B cell (primary cell): Measurements from ENCODE around the gene NCDN. TPM values are rescaled to one million over a fixed set of nuclear protein-coding genes. Genes with fewer than 3 reads are reported as not detected.

Experiments
- ATAC-seq: fragments of 200-7000 bp; cut with Tn5 transposase; one replicate; pipeline ENCODE4 v1.10.0; 2021; ENCODE audit warnings: low read depth, mild to moderate bottlenecking, moderate number of reproducible peaks, moderate library complexity
- CTCF ChIA-PET: fragments of 350-600 bp; sonication (Branson Sonifier 250); formaldehyde crosslinking; loops from one replicate; lab custom pipeline; 2021; ENCODE audit warnings: antibody characterized with exemption, inconsistent platforms; lab: Charles Lee
- POLR2A ChIA-PET: fragments of 350-600 bp; sonication (Branson Sonifier 250); formaldehyde crosslinking; loops from one replicate; lab custom pipeline; 2021; ENCODE audit warnings: antibody characterized with exemption; lab: Charles Lee
- DNase-seq: peaks from one replicate; pipeline ENCODE4 v3.0.0; 2013
- H2AFZ ChIP-seq: 2 replicates; pipeline ENCODE4 v1.6.1; 2012; ENCODE audit warnings: mild to moderate bottlenecking, low read depth, low read length; ENCODE audit not compliant: insufficient read depth, poor library complexity, severe bottlenecking
- H3K27ac ChIP-seq, 2 donors: 1 replicate in 1 of 2; 2 replicates in 1 of 2; pipeline ENCODE4 v1.5.1; 2012 to 2013; ENCODE audit warnings: low read length in 2 of 2, mild to moderate bottlenecking in 2 of 2, moderate library complexity in 1 of 2
- H3K27me3 ChIP-seq, 4 experiments: fragments of 200-600 bp in 1 of 4; sonication (generic) in 1 of 4; replicated peaks in 1 of 4; 1 replicate in 2 of 4; 2 replicates in 2 of 4; pipeline versions ENCODE4 v1.6.1 to v1.7.0; 2013 to 2016; ENCODE audit warnings: low read length in 3 of 4, mild to moderate bottlenecking in 2 of 4, mixed read lengths in 1 of 4, moderate library complexity in 1 of 4; ENCODE audit not compliant: insufficient read depth in 4 of 4, control insufficient read depth in 3 of 4; ENCODE audit errors: control extremely low read depth in 1 of 4
- H3K36me3 ChIP-seq, 2 experiments: replicated peaks in 1 of 2; 1 replicate in 1 of 2; 2 replicates in 1 of 2; pipeline versions ENCODE4 v1.6.1 to v1.7.1; 2013; ENCODE audit warnings: low read length in 1 of 2; ENCODE audit not compliant: insufficient read depth in 2 of 2, control insufficient read depth in 1 of 2; ENCODE audit errors: control extremely low read depth in 1 of 2, extremely low read depth in 1 of 2
- H3K4me1 ChIP-seq, 2 donors: fragments of 200-600 bp in 1 of 2; sonication (generic) in 1 of 2; 1 replicate in 1 of 2; 2 replicates in 1 of 2; pipeline versions ENCODE4 v1.5.1 to v1.6.1; 2013 to 2017; ENCODE audit warnings: low read length in 2 of 2; ENCODE audit not compliant: control insufficient read depth in 2 of 2, insufficient read depth in 2 of 2
- H3K4me2 ChIP-seq: replicated peaks from 2 replicates; pipeline ENCODE3; 2012; ENCODE audit warnings: mild to moderate bottlenecking, low read depth, low read length; ENCODE audit not compliant: poor library complexity, severe bottlenecking
- H3K4me3 ChIP-seq, 5 experiments: fragments of 200-600 bp in 1 of 5; sonication (generic) in 1 of 5; 1 replicate in 3 of 5; 2 replicates in 2 of 5; pipeline versions ENCODE4 v1.5.1 to v1.7.0; 2011 to 2016; ENCODE audit warnings: low read length in 4 of 5, mild to moderate bottlenecking in 4 of 5, low read depth in 2 of 5, control low read depth in 1 of 5, moderate library complexity in 1 of 5; ENCODE audit not compliant: insufficient read depth in 1 of 5; ENCODE audit errors: control extremely low read depth in 1 of 5, extremely low read depth in 1 of 5
- H3K79me2 ChIP-seq: fragments of 200-600 bp; sonication (generic); one replicate; pipeline ENCODE4 v1.6.0; 2016; ENCODE audit warnings: low read length; ENCODE audit not compliant: control insufficient read depth, insufficient read depth
- H3K9ac ChIP-seq: fragments of 200-600 bp; sonication (generic); 2 replicates; pipeline ENCODE4 v1.6.1; 2017; ENCODE audit warnings: mild to moderate bottlenecking, low read length, moderate library complexity
- H3K9me3 ChIP-seq, 3 donors: one replicate each; pipeline versions ENCODE4 v1.6.1 to v1.7.1; 2013; ENCODE audit warnings: low read length in 2 of 3; ENCODE audit not compliant: control insufficient read depth in 2 of 3, insufficient read depth in 1 of 3; ENCODE audit errors: control extremely low read depth in 1 of 3
- H4K20me1 ChIP-seq: 2 replicates; pipeline ENCODE4 v1.6.0; 2012; ENCODE audit warnings: mild to moderate bottlenecking, low read length; ENCODE audit not compliant: insufficient read depth, control insufficient read depth, poor library complexity, severe bottlenecking
- H3K27ac Mint-ChIP-seq: one replicate; pipeline ENCODE4 v1.8.0; 2021; ENCODE audit warnings: mixed read lengths
- H3K27me3 Mint-ChIP-seq: one replicate; pipeline ENCODE4 v1.8.0; 2021; ENCODE audit warnings: mixed read lengths
- H3K4me1 Mint-ChIP-seq: one replicate; pipeline ENCODE4 v1.8.0; 2021; ENCODE audit warnings: mixed read lengths
- H3K4me3 Mint-ChIP-seq: one replicate; pipeline ENCODE4 v1.8.0; 2021; ENCODE audit warnings: mixed read lengths
- H3K9me3 Mint-ChIP-seq: one replicate; pipeline ENCODE4 v1.8.0; 2022; ENCODE audit warnings: mixed read lengths; ENCODE audit not compliant: insufficient read depth
- CTCF ChIP-seq: fragments of 200-600 bp; IDR thresholded peaks from one replicate; pipeline ENCODE4 v1.8.0; 2022; ENCODE audit warnings: antibody characterized with exemption, mild to moderate bottlenecking
- EZH2 ChIP-seq: IDR thresholded peaks from 2 replicates; pipeline ENCODE4 v1.6.1; 2012; ENCODE audit warnings: borderline replicate concordance, low read depth, mild to moderate bottlenecking, moderate library complexity, low read length; ENCODE audit not compliant: insufficient read depth, poor library complexity, severe bottlenecking
- WGBS: methylation state at CpG from one replicate; pipeline ENCODE4 v1.1.5; 2013; ENCODE audit warnings: missing lambda C conversion rate; ENCODE audit not compliant: insufficient coverage; 5-methylcytosine and 5-hydroxymethylcytosine counted together
- intact Hi-C: fragments of 100-400 bp; cut with micrococcal nuclease; formaldehyde crosslinking; loops from one replicate; pipeline ENCODE4 v1.10.0; 2022
- polyA plus RNA-seq: library from polyadenylated mRNA; depleted of rRNA; stranded (reverse); fragments of >200 nt; gene quantifications from 2 replicates; pipeline ENCODE4 v1.2.3, GENCODE V29; 2012
- total RNA-seq, 2 donors: library from RNA; stranded (reverse); fragments of 120-200 nt in 1 of 2; gene quantifications; 1 replicate in 1 of 2; 2 replicates in 1 of 2; pipeline versions ENCODE4 v1.2.3 to v1.2.4, GENCODE V29; 2013 to 2022

NCDN gene
- total and polyA plus RNA-seq, 2 donors (not counting 1 experiment from before 2014, with no cell fraction given): 13.6 to 19.8 TPM

GRCh38 chr1:35573198-35574124, 15.9 kb downstream of the NCDN start, which contains the start of gene TFAP2E:
TSS of gene TFAP2E (plus strand) at chr1:35573314. CDS start at chr1:35573578, 264 bp downstream.
- DNase-seq (no peak), ATAC-seq (no peak)
- TF ChIP-seq CTCF: no peak
- TF ChIP-seq EZH2: no peak
- Mint-ChIP-seq H3K27ac (no peak within 1 kb of the TSS), H3K27me3 (peaks cover 26% of the 10 kb centered on the region), H3K9me3 (no peaks in the 10 kb centered on the region), H3K4me1 (peaks cover 34% of the 10 kb centered on the region), H3K4me3 (peak within 1 kb of the TSS; percentile 45)
- Histone ChIP-seq H3K4me3 (peak within 1 kb of the TSS in 3 of 5 experiments; percentile 11 to 26 (median 19)), H3K4me1 (peaks cover 21 to 35% of the 10 kb centered on the region in 2 donors), H3K4me2 (peak within 1 kb of the TSS; percentile 73), H3K36me3 (no peaks in the 10 kb centered on the region), H3K9me3 (peaks cover 0 to 7% (median 0%) of the 10 kb centered on the region in 3 donors), H4K20me1 (no peaks in the 10 kb centered on the region), H3K79me2 (no peaks in the 10 kb centered on the region), H3K27ac (no peak within 1 kb of the TSS), H2AFZ (peak within 1 kb of the TSS; percentile 24), H3K9ac (peak within 1 kb of the TSS; percentile 40), H3K27me3 (peaks cover 0 to 21% (median 6%) of the 10 kb centered on the region in 4 experiments)
- 43% methylated on average over 93 of the region's 95 CpGs for WGBS
- POLR2A ChIA-PET: interaction anchor here (0.6 kb wide), 1 partner anchor 669 kb away, joined by 3 read pairs; no protein-coding TSS in a partner anchor
- CTCF ChIA-PET: interaction anchor here (0.9 to 10.5 kb wide), 5 partner anchors 9 to 203 kb away, joined by 3 to 111 read pairs (median 17); partner anchors contain the start of gene C1orf216
- intact Hi-C loops: no loop called here
